Measurements from ENCODE around the gene CLTB.

GRCh38 chr5:176446884-176447590 lies 30.7 kb upstream of the CLTB start:
- TF ChIP-seq RCOR1 (IDR thresholded peaks at IDR 0.05; ENCODE audit: insufficient replicate concordance, low read length) (no peak), POLR2A (IDR thresholded peaks at IDR 0.05; ENCODE audit: low read depth, low read length) (no peak), RFX5 (IDR thresholded peaks at IDR 0.05; ENCODE audit: low read depth, low read length) (no peak)
- TF ChIP-seq, protein P1, sequence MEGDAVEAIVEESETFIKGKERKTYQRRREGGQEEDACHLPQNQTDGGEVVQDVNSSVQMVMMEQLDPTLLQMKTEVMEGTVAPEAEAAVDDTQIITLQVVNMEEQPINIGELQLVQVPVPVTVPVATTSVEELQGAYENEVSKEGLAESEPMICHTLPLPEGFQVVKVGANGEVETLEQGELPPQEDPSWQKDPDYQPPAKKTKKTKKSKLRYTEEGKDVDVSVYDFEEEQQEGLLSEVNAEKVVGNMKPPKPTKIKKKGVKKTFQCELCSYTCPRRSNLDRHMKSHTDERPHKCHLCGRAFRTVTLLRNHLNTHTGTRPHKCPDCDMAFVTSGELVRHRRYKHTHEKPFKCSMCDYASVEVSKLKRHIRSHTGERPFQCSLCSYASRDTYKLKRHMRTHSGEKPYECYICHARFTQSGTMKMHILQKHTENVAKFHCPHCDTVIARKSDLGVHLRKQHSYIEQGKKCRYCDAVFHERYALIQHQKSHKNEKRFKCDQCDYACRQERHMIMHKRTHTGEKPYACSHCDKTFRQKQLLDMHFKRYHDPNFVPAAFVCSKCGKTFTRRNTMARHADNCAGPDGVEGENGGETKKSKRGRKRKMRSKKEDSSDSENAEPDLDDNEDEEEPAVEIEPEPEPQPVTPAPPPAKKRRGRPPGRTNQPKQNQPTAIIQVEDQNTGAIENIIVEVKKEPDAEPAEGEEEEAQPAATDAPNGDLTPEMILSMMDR (conservative IDR thresholded peaks at IDR 0.05; ENCODE audit: low read depth, low read length), result no peak

Measured in IMR-90 (cell line).